ENCODE measurements around the gene MTHFSD. TPM values are rescaled to one million over a fixed set of nuclear protein-coding genes. Genes with fewer than 3 reads are reported as not detected.

MTHFSD gene
- total RNA-seq, 1 donor, result 14.7 TPM

DNA sequence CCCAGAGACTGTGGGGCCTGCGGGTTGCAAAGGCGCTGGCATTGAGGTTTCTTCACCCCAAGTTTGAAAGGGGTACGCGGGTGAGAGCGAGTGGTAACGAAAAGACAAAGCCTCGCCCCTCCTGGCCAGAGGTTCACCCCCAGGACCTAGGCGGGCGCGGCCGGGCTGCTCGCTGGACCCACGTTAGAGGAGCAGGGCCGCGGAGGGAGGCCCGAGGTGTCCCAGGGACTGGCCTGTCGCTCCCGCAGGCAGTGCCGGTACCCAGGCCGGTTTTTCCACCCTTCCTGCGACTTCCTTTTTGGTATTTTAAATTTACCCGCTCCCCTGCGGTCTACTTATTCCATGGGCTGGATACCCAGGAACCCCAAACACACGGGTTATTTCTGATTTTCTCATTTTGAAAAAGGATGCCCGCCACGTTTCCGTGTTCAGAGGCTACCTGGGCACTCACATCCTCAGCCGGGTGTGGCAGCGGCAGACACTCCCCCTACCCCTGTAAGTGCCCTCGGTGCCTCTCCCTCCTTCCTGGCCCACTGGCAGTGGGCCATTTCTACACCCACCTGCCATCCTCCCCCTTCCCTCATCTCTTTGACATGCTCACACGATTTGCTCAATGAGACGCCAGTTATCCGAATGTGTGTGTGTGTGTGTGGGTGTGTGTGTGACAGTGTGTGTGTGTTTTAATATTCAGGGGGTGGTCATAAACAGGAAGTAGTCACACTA, 21.7 kb upstream of the MTHFSD start:
- DNase-seq (ENCODE audit: low read depth), result peak; percentile 28

DNA sequence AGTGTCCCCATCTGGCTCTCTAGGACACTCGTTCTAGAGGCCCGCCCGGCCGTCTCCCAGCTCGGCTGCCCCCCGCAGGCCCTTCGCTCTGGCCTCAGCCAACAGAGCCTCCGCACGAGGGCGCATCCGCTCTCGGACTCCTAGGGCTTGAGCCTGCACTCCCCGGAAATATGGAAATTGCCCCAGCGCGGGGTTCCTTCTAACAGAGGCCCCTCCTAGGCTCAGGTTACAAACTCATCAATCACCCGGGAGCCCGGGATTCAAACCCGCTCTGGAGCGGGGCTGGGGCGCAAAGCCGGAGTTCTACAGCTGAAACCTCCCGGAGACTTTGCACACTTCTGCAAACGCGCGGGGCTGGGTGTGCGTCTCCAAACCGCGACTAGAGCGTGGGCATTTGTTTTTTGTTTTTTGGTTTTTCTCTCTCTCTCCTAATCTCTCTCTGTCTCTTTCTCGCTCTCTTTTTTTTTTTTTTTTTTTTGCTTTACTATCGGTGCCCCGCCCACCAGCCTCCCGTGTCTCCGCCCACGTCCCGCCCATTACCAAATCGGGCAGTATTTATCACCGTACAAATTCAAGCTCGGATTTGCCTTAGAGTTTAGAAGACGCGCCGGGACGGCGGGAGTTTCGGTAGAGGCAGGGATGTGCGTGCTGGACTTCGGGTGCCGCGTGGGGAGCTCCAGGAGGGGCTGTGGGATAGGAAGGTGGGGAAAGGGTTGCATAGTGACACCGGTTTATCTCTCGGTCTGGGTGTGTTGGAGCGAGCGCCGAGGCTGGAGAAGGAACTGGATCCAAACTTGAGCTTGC, 20.9 kb upstream of the MTHFSD start:
- peak; percentile 97 for DNase-seq (ENCODE audit: low read depth)
- TF ChIP-seq, protein P1, sequence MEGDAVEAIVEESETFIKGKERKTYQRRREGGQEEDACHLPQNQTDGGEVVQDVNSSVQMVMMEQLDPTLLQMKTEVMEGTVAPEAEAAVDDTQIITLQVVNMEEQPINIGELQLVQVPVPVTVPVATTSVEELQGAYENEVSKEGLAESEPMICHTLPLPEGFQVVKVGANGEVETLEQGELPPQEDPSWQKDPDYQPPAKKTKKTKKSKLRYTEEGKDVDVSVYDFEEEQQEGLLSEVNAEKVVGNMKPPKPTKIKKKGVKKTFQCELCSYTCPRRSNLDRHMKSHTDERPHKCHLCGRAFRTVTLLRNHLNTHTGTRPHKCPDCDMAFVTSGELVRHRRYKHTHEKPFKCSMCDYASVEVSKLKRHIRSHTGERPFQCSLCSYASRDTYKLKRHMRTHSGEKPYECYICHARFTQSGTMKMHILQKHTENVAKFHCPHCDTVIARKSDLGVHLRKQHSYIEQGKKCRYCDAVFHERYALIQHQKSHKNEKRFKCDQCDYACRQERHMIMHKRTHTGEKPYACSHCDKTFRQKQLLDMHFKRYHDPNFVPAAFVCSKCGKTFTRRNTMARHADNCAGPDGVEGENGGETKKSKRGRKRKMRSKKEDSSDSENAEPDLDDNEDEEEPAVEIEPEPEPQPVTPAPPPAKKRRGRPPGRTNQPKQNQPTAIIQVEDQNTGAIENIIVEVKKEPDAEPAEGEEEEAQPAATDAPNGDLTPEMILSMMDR (IDR thresholded peaks at IDR 0.05; ENCODE audit: insufficient read depth, low read depth, low read length), result peak; percentile 77
- H3K4me3 ChIP-seq (ENCODE audit: low read depth, low read length), result peak overlapping the region; percentile 72

More for the DNA sequence above, 21.7 kb upstream of the MTHFSD start:
- TF ChIP-seq, protein P1 (IDR thresholded peaks at IDR 0.05; ENCODE audit: insufficient read depth, low read depth, low read length), result no peak
- H3K4me3 ChIP-seq (ENCODE audit: low read depth, low read length), result peak overlapping the region; percentile 72

DNA sequence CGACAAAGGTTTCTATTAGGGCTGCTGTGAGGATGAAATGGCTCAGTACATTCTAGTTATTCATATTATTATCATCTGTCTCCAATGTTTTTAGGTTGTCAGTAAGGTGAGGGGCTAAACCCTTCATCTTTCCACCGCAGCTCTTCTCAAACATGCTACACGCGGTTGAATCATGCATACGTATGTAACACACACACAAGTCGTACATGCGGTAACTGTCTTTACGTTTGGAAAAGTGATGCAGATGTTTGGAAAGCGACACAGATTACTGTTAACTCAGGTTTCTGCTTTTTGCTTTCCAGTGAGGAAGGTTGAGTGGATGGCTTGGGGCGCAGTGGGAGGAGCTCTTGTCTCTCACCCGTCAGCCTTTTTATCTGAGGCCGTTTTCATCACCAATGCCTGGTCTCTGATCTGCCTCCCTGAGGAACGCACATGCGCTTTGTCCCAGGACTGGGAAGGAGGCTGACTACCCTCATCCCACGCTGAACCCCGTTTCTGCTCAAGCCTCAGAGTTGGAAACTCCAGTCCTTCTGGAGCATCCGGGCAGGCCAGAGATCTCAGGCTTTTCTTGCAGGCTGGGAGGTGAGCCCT, 20.2 kb upstream of the MTHFSD start:
- TF ChIP-seq, protein P1 (IDR thresholded peaks at IDR 0.05; ENCODE audit: insufficient read depth, low read depth, low read length), result no peak
- no peak for DNase-seq (ENCODE audit: low read depth)
- peak overlapping the region; percentile 72 for H3K4me3 ChIP-seq (ENCODE audit: low read depth, low read length)

DNA sequence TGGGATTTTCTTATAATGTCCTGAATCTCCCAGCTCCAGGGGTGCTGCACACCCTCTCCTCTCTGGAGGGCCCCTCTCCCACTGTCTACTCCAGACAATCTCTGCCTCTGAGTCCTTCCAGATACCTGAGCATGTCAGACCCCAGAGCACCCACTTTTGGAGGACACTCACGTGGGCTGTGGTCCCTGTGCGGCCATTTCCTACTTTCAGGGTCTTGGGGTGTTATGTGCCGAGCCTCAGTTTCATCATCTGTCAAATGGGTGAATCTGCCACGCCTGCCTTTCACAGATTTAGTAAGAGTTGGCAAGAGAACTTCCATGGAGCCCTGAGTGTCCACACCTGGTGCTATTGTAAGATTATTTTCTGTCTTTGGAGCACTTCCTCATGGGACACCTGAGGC, 19.6 kb upstream of the MTHFSD start:
- TF ChIP-seq, protein P1 (IDR thresholded peaks at IDR 0.05; ENCODE audit: insufficient read depth, low read depth, low read length), result no peak
- DNase-seq (ENCODE audit: low read depth), result no peak
- H3K4me3 ChIP-seq (ENCODE audit: low read depth, low read length), result no peak overlapping the region

DNA sequence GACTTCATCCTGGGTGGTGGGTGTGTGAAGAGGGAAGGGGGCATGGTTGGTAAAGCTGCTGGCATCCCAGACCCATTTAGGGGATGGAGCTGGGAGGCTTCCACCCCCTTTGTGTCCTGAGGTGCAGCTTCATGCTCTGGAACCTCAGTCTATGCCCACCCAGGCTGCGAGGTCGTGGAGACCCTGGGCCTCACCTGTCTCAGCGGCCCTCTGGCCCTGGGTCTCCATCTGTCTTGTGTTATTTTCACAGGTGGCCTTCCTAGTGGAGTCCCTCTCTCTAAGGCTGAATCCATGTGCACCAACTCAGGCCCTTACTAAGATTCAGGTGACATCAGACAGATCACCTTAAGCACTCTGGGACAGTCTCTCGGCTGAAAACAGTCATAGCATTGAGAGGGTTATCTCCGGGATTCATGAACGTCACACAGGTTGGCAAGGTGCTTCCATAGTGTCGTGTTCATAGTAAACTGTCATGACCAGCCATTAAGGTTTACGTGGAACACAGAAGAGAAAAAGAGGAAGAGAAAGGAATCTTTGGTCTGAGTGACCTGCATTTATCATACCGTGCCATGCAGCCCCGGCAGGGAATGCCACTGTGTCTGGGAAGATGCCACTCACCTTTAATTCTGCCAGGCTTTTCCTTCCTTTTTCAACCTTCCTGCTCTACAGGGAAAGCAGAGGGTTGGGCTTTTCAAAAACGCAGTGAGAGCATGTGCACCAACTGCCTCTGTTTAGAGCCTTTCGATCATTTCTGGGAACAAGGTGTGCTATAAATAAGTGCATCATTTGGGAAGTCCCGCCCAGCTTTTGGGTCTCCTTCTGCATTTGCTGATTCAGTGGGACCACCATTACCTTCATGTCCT, 18.8 kb upstream of the MTHFSD start:
- no peak for DNase-seq (ENCODE audit: low read depth)
- TF ChIP-seq, protein P1 (IDR thresholded peaks at IDR 0.05; ENCODE audit: insufficient read depth, low read depth, low read length), result no peak

DNA sequence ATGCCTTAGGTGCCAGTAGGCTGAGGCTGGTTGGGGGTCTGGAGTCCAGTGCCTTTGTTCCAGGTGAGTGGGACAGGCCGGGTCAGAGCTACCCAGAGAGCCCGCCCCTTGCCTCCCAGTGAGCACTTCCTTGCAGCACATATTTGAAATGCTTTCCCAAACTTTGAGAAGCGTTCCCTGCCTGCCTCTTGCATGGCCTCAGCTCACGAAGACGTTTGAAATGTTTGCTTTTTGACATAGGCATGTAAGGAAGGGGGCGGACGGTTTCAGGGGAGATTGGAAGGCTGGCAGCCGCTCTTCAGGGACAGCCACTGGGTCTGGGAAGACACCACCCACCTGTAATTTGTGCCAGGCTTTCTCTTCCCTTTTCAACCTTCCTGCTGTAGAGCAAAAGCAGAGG, 18.2 kb upstream of the MTHFSD start:
- no peak for DNase-seq (ENCODE audit: low read depth)
- no peak overlapping the region for H3K4me3 ChIP-seq (ENCODE audit: low read depth, low read length)
- TF ChIP-seq, protein P1 (IDR thresholded peaks at IDR 0.05; ENCODE audit: insufficient read depth, low read depth, low read length), result no peak

More for the DNA sequence above, 18.8 kb upstream of the MTHFSD start:
- no peak overlapping the region for H3K4me3 ChIP-seq (ENCODE audit: low read depth, low read length)
